Osteoblast (primary cell): ENCODE results near the gene SCAMP1. TPM values are rescaled to one million over a fixed set of nuclear protein-coding genes. Genes with fewer than 3 reads are reported as not detected.
A peak's percentile ranks its signal among the peaks of the same experiment; 100 is the strongest.

Experiments used
- DNase-seq: peaks from one replicate; pipeline ENCODE4 v3.0.0; 2011; ENCODE audit warnings: low spot score, mixed read lengths; ENCODE audit not compliant: insufficient read length; ENCODE audit errors: missing footprints
- H2AFZ ChIP-seq: 2 replicates; pipeline ENCODE4 v1.6.0; 2011; ENCODE audit warnings: mild to moderate bottlenecking, low read length
- H3K27ac ChIP-seq: 2 replicates; pipeline ENCODE4 v1.5.1; 2011; ENCODE audit warnings: mild to moderate bottlenecking, low read depth, low read length, moderate library complexity
- H3K27me3 ChIP-seq: 2 replicates; pipeline ENCODE4 v1.6.0; 2012; ENCODE audit warnings: mild to moderate bottlenecking, control low read depth, inconsistent platforms, low read length, moderate library complexity; ENCODE audit not compliant: insufficient read depth
- H3K36me3 ChIP-seq: 2 replicates; pipeline ENCODE4 v1.5.1; 2011; ENCODE audit warnings: mild to moderate bottlenecking, low read length, control low read depth, moderate library complexity; ENCODE audit not compliant: insufficient read depth
- H3K4me1 ChIP-seq: 2 replicates; pipeline ENCODE4 v1.5.1; 2011; ENCODE audit warnings: mild to moderate bottlenecking, low read length, control low read depth, moderate library complexity; ENCODE audit not compliant: insufficient read depth
- H3K4me2 ChIP-seq: 2 replicates; pipeline ENCODE4 v1.6.0; 2011; ENCODE audit warnings: mild to moderate bottlenecking, low read length; ENCODE audit not compliant: insufficient read depth
- H3K4me3 ChIP-seq: fragments of 200-600 bp; sonication (generic); 3 replicates; pipeline ENCODE4 v1.5.1; 2012; ENCODE audit warnings: mild to moderate bottlenecking, low read length, inconsistent platforms; ENCODE audit not compliant: insufficient read depth
- H3K79me2 ChIP-seq: 2 replicates; pipeline ENCODE4 v1.6.0; 2012; ENCODE audit warnings: mild to moderate bottlenecking, low read length, control low read depth, inconsistent platforms; ENCODE audit not compliant: insufficient read depth
- H3K9me3 ChIP-seq: 2 replicates; pipeline ENCODE4 v1.5.1; 2011; ENCODE audit warnings: low read depth, low read length, control low read depth
- H4K20me1 ChIP-seq: 2 replicates; pipeline ENCODE4 v1.6.0; 2012; ENCODE audit warnings: mild to moderate bottlenecking, low read length, control low read depth; ENCODE audit not compliant: insufficient read depth
- small RNA-seq: library from RNA; depleted of rRNA; stranded (forward); fragments of <200 nt; gene quantifications from one replicate; pipeline ENCODE3, GENCODE V24; 2012
- total RNA-seq: library from RNA; depleted of rRNA; stranded (reverse); fragments of >200 nt; gene quantifications from 2 replicates; pipeline ENCODE4 v1.2.3, GENCODE V29; 2012
- TF ChIP-seq, protein P1 (sequence below): IDR thresholded peaks from 2 replicates; pipeline ENCODE4 v1.5.1; 2011; ENCODE audit warnings: mild to moderate bottlenecking, low read depth, low read length, moderate library complexity; ENCODE audit errors: extremely low read depth

The SCAMP1 gene
- total RNA-seq, 1 donor: 70.2 TPM

DNA sequence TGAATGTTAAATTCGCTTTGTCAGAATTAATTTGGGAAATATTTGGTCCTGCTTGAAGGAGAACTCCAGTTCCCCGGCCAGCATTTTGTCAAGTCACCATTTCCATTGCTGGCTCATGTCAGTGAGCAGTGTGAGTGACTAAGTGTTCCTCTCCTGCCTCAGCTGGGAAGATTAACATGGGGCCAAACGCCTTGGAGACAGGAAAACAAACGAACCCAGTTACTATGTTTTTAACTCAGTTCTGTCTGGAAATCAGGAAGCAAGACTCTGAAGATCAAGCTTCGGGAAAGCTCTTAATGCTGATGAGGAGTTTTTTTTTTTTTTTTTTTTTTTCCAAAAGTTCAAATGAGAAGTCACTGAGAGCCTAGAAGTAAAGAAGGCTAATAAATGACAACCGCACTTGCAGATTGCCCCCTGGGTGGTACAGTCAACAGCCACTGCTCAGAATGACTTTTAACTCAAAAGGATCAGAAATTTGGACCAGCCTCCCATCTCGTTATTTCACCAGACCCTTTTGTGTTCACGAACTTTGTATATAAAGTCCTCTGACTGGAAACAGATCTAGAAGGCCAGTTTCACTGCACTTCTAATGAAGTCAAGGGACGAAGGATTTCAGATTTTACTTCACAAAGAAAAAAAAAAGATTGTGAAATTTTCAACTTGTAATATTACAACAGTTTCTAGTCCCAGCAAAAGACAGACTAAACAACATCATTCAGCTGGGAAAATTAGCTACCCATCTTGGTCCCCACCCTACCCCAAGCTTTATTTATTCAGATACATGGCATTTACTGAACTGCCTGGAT lies 166.8 kb downstream of the SCAMP1 start:
- H2AFZ ChIP-seq: no peak overlapping the region
- no peaks in the 10 kb centered on the region for H3K9me3 ChIP-seq
- H3K36me3 ChIP-seq: no peaks in the 10 kb centered on the region
- H3K4me1 ChIP-seq: peaks cover 50% of the 10 kb centered on the region
- TF ChIP-seq, protein P1, sequence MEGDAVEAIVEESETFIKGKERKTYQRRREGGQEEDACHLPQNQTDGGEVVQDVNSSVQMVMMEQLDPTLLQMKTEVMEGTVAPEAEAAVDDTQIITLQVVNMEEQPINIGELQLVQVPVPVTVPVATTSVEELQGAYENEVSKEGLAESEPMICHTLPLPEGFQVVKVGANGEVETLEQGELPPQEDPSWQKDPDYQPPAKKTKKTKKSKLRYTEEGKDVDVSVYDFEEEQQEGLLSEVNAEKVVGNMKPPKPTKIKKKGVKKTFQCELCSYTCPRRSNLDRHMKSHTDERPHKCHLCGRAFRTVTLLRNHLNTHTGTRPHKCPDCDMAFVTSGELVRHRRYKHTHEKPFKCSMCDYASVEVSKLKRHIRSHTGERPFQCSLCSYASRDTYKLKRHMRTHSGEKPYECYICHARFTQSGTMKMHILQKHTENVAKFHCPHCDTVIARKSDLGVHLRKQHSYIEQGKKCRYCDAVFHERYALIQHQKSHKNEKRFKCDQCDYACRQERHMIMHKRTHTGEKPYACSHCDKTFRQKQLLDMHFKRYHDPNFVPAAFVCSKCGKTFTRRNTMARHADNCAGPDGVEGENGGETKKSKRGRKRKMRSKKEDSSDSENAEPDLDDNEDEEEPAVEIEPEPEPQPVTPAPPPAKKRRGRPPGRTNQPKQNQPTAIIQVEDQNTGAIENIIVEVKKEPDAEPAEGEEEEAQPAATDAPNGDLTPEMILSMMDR: no peak
- H3K27ac ChIP-seq: peak overlapping the region; percentile 99
- no peaks in the 10 kb centered on the region for H4K20me1 ChIP-seq
- H3K27me3 ChIP-seq: no peaks in the 10 kb centered on the region
- no peak overlapping the region for H3K4me3 ChIP-seq
- H3K79me2 ChIP-seq: peaks cover 31% of the 10 kb centered on the region
- peak; percentile 89 for DNase-seq
- H3K4me2 ChIP-seq: peak overlapping the region; percentile 53

DNA sequence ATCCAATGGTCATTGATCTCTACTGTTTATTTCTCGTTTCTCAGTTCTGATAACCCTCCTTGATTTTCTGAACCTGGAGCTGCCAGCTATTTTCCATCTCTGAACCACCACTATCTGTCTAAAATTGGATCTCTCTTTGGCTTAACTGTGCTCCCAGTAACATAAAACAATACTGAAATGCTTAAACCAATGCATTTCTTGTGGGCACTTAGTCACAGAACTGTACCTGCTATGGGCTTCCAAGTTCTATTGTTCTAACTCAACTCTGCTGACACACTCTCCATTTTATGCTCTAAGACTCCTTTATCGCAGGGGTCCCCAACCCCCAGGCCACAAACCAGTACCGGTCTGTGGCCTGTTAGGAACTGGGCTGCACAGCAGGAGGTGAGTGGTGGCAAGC lies 167.5 kb downstream of the SCAMP1 start:
- H3K4me2 ChIP-seq: peak overlapping the region; percentile 53
- peaks cover 30% of the 10 kb centered on the region for H3K79me2 ChIP-seq
- no peaks in the 10 kb centered on the region for H4K20me1 ChIP-seq
- no peaks in the 10 kb centered on the region for H3K36me3 ChIP-seq
- DNase-seq: no peak
- no peak overlapping the region for H3K4me3 ChIP-seq
- no peak overlapping the region for H2AFZ ChIP-seq
- peak overlapping the region; percentile 99 for H3K27ac ChIP-seq
- H3K27me3 ChIP-seq: no peaks in the 10 kb centered on the region
- peaks cover 50% of the 10 kb centered on the region for H3K4me1 ChIP-seq
- TF ChIP-seq, protein P1: no peak
- no peaks in the 10 kb centered on the region for H3K9me3 ChIP-seq

Small RNA genes lying within 50 kb of the gene (small RNA-seq; reads per million reads assigned to genes)
- gene RF00019: not detected
- not detected for gene RNU6-183P

Other genes with a start within 250 kb of the SCAMP1 start
- gene AP3B1, start 65.9 kb upstream of the SCAMP1 start, total RNA-seq: 77.4 and 85.7 TPM in 2 replicates